ENCODE measurements around the gene TTLL7.

DNA sequence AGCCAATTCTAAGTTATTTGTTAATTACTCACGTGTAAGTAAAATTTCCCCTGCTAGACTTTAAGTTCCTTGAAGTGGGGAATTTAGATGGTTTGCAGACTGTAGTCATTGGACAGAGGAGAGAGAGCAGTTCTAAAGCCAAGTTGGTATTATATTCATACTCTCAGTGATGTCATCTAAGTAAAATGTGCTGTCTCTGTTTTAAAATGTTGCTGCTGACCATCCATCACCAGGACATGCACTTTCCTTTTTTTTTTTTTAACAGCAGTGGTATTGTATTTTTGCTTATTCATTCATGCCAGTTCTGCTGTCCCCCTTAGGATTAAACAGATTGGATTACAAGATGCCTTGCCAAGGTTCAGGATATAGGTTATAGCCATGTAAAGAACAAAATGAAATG, 2.3 kb downstream of the TTLL7 start:
- TF ChIP-seq, protein P1, sequence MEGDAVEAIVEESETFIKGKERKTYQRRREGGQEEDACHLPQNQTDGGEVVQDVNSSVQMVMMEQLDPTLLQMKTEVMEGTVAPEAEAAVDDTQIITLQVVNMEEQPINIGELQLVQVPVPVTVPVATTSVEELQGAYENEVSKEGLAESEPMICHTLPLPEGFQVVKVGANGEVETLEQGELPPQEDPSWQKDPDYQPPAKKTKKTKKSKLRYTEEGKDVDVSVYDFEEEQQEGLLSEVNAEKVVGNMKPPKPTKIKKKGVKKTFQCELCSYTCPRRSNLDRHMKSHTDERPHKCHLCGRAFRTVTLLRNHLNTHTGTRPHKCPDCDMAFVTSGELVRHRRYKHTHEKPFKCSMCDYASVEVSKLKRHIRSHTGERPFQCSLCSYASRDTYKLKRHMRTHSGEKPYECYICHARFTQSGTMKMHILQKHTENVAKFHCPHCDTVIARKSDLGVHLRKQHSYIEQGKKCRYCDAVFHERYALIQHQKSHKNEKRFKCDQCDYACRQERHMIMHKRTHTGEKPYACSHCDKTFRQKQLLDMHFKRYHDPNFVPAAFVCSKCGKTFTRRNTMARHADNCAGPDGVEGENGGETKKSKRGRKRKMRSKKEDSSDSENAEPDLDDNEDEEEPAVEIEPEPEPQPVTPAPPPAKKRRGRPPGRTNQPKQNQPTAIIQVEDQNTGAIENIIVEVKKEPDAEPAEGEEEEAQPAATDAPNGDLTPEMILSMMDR (IDR thresholded peaks at IDR 0.05): no peak
- no peak for TF ChIP-seq POLR2A (IDR thresholded peaks at IDR 0.05)
